D721Med (cell line): ENCODE measurements around the gene P4HA2.

Experiments used
- DNase-seq: peaks from one replicate; pipeline ENCODE4 v3.0.0; 2011; ENCODE audit warnings: low spot score; ENCODE audit not compliant: insufficient read length
- FAIRE-seq: peaks from 2 replicates; lab custom pipeline; 2011; peaks lifted over from hg19 to GRCh38; lab: Jason Lieb, UNC
- CTCF ChIP-seq: IDR thresholded peaks from 2 replicates; pipeline ENCODE4 v1.5.1; 2012; ENCODE audit warnings: mild to moderate bottlenecking, control low read depth; ENCODE audit not compliant: insufficient read depth; ENCODE audit errors: missing control alignments

The P4HA2 gene

GRCh38 chr5:132271251-132272246, 43.9 kb upstream of the P4HA2 start:
- no peak for TF ChIP-seq CTCF
- FAIRE-seq, result no peak
- no peak for DNase-seq

- TF ChIP-seq CTCF, result no peak
- DNase-seq (no peak), FAIRE-seq (no peak)
These were observed 43.1 kb upstream of the P4HA2 start for GRCh38 chr5:132270706-132271105.

- TF ChIP-seq CTCF, result no peak
- DNase-seq (no peak), FAIRE-seq (no peak)
These were observed 42.6 kb upstream of the P4HA2 start for GRCh38 chr5:132270335-132270665.

- FAIRE-seq (no peak), DNase-seq (no peak)
- no peak for TF ChIP-seq CTCF
These were observed 42.1 kb upstream of the P4HA2 start for GRCh38 chr5:132269635-132270334.

- no peak for TF ChIP-seq CTCF
- no peak for DNase-seq
- no peak for FAIRE-seq
These were observed 41.3 kb upstream of the P4HA2 start for GRCh38 chr5:132268769-132269551.

GRCh38 chr5:132267931-132268768, 40.5 kb upstream of the P4HA2 start:
- TF ChIP-seq CTCF, result no peak
- DNase-seq, result no peak
- FAIRE-seq, result no peak
